GM23338 (cell line): ENCODE measurements around the gene ITFG1. TPM values are rescaled to one million over a fixed set of nuclear protein-coding genes. Genes with fewer than 3 reads are reported as not detected.
"Not testable (repeated sequence)": the region's sequence is repeated elsewhere in the genome, so short reads cannot be mapped to it uniquely, and the experiment has no call there.

Experiments used
- ATAC-seq: fragments of 200-7000 bp; cut with Tn5 transposase; 3 replicates; pipeline ENCODE4 v1.9.1; 2020
- DNase-seq: peaks from one replicate; pipeline ENCODE4 v3.0.0-alpha.2; 2015; ENCODE audit warnings: low spot score
- H2AFZ ChIP-seq: fragments of 200-600 bp; sonication (generic); 2 replicates; pipeline ENCODE4 v1.8.0; 2016; ENCODE audit warnings: antibody characterized with exemption, mild to moderate bottlenecking, moderate library complexity
- H3F3A ChIP-seq: fragments of 200-600 bp; sonication (generic); replicated peaks from 2 replicates; pipeline ENCODE4 v1.8.0; 2017; ENCODE audit warnings: antibody characterized with exemption, mixed run types, low read depth
- H3K27ac ChIP-seq: fragments of 200-600 bp; sonication (generic); 2 replicates; pipeline ENCODE4 v1.6.1; 2016; ENCODE audit warnings: low read depth
- H3K27me3 ChIP-seq: fragments of 200-600 bp; sonication (generic); 2 replicates; pipeline ENCODE4 v1.8.0; 2016; ENCODE audit warnings: mild to moderate bottlenecking, mixed run types, moderate library complexity; ENCODE audit not compliant: insufficient read depth
- H3K36me3 ChIP-seq: fragments of 200-600 bp; sonication (generic); 2 replicates; pipeline ENCODE4 v1.8.0; 2016; ENCODE audit warnings: mild to moderate bottlenecking; ENCODE audit not compliant: insufficient read depth
- H3K4me1 ChIP-seq: fragments of 200-600 bp; sonication (generic); 2 replicates; pipeline ENCODE4 v1.8.0; 2016; ENCODE audit warnings: mild to moderate bottlenecking, moderate library complexity; ENCODE audit not compliant: insufficient read depth
- H3K4me2 ChIP-seq: fragments of 200-600 bp; sonication (generic); 2 replicates; pipeline ENCODE4 v1.7.1; 2017; ENCODE audit warnings: mixed run types
- H3K4me3 ChIP-seq: fragments of 200-600 bp; sonication (generic); 2 replicates; pipeline ENCODE4 v1.6.1; 2016; ENCODE audit warnings: mixed run types
- H3K79me2 ChIP-seq: fragments of 200-600 bp; sonication (generic); replicated peaks from 2 replicates; pipeline ENCODE4 v1.8.0; 2017; ENCODE audit warnings: mild to moderate bottlenecking; ENCODE audit not compliant: insufficient read depth
- H3K9me2 ChIP-seq: fragments of 200-600 bp; sonication (generic); 2 replicates; pipeline ENCODE4 v1.8.0; 2017; ENCODE audit not compliant: insufficient read depth
- H4K20me1 ChIP-seq: fragments of 200-600 bp; sonication (generic); replicated peaks from 2 replicates; pipeline ENCODE4 v1.8.0; 2017; ENCODE audit warnings: mild to moderate bottlenecking; ENCODE audit not compliant: insufficient read depth
- H3K27ac Mint-ChIP-seq: 2 replicates; pipeline ENCODE4 v1.8.0; 2020; ENCODE audit warnings: inconsistent platforms, mild to moderate bottlenecking, moderate library complexity, mixed read lengths
- H3K27me3 Mint-ChIP-seq: 3 replicates; pipeline ENCODE4 v1.8.0; 2022; ENCODE audit warnings: low read depth, mild to moderate bottlenecking, moderate library complexity, mixed read lengths, inconsistent platforms; ENCODE audit not compliant: insufficient read depth, poor library complexity
- H3K36me3 Mint-ChIP-seq: 3 replicates; pipeline ENCODE4 v1.8.0; 2021; ENCODE audit warnings: low read depth, mild to moderate bottlenecking, inconsistent platforms, moderate library complexity, mixed read lengths
- H3K4me1 Mint-ChIP-seq: 3 replicates; pipeline ENCODE4 v1.8.0; 2020; ENCODE audit warnings: mild to moderate bottlenecking, inconsistent platforms, mixed read lengths
- H3K4me3 Mint-ChIP-seq: 3 replicates; pipeline ENCODE4 v1.8.0; 2021; ENCODE audit warnings: moderate library complexity, mild to moderate bottlenecking, inconsistent platforms, mixed read lengths
- H3K9me3 Mint-ChIP-seq: 3 replicates; pipeline ENCODE4 v1.8.0; 2020; ENCODE audit warnings: moderate library complexity, mild to moderate bottlenecking, inconsistent platforms, mixed read lengths
- EZH2 ChIP-seq: fragments of 200-600 bp; sonication (generic); IDR thresholded peaks from one replicate; pipeline ENCODE4 v1.8.0; 2017; ENCODE audit warnings: antibody characterized with exemption, mild to moderate bottlenecking, low read depth; ENCODE audit not compliant: unreplicated experiment
- EZH2phosphoT487 ChIP-seq: fragments of 200-600 bp; sonication (generic); IDR thresholded peaks from one replicate; pipeline ENCODE4 v1.8.1; 2018; ENCODE audit warnings: antibody characterized with exemption; ENCODE audit not compliant: unreplicated experiment
- JUNB ChIP-seq: IDR thresholded peaks from one replicate; pipeline ENCODE4 v1.6.1; 2016; ENCODE audit warnings: antibody characterized with exemption; ENCODE audit not compliant: unreplicated experiment
- NANOG ChIP-seq: IDR thresholded peaks from 2 replicates; pipeline ENCODE4 v1.6.1; 2016; ENCODE audit warnings: antibody characterized with exemption, borderline replicate concordance
- POLR2AphosphoS5 ChIP-seq: IDR thresholded peaks from 2 replicates; pipeline ENCODE4 v1.6.1; 2016; ENCODE audit warnings: antibody characterized with exemption, low read depth
- STAT1 ChIP-seq: IDR thresholded peaks from one replicate; pipeline ENCODE4 v1.6.1; 2016; ENCODE audit warnings: antibody characterized with exemption; ENCODE audit not compliant: unreplicated experiment
- ZNF331 ChIP-seq: fragments of 250-450 bp; sonication (Bioruptor Pico); IDR thresholded peaks from 2 replicates; pipeline ENCODE4 v1.5.0; 2020; ENCODE audit warnings: low read depth, mild to moderate bottlenecking, moderate library complexity
- polyA plus RNA-seq: library from polyadenylated mRNA; unstranded; fragments of >200 nt; fragmentation: Nextera tagmentation; extraction: Ambion mirVana; gene quantifications from 2 replicates; pipeline ENCODE4 v1.2.1, GENCODE V29; 2016
- total RNA-seq: library from RNA; depleted of rRNA; stranded (reverse); fragments of >200 nt; shearing (Covaris generic); gene quantifications from 2 replicates; pipeline ENCODE4 v1.2.3, GENCODE V29; 2014
- TF ChIP-seq, protein P1 (sequence below), 2 experiments: fragments of 200-600 bp in 1 of 2; sonication (generic) in 1 of 2; conservative IDR thresholded peaks; 2 replicates each; pipeline versions ENCODE4 v1.5.1 to v1.6.1; 2016 to 2017; ENCODE audit warnings: antibody characterized with exemption in 2 of 2, low read depth in 2 of 2, mild to moderate bottlenecking in 2 of 2, moderate library complexity in 1 of 2

Gene ITFG1
- total and polyA plus RNA-seq, 2 experiments from 2014 or later = 18.5 to 26.9 TPM

DNA sequence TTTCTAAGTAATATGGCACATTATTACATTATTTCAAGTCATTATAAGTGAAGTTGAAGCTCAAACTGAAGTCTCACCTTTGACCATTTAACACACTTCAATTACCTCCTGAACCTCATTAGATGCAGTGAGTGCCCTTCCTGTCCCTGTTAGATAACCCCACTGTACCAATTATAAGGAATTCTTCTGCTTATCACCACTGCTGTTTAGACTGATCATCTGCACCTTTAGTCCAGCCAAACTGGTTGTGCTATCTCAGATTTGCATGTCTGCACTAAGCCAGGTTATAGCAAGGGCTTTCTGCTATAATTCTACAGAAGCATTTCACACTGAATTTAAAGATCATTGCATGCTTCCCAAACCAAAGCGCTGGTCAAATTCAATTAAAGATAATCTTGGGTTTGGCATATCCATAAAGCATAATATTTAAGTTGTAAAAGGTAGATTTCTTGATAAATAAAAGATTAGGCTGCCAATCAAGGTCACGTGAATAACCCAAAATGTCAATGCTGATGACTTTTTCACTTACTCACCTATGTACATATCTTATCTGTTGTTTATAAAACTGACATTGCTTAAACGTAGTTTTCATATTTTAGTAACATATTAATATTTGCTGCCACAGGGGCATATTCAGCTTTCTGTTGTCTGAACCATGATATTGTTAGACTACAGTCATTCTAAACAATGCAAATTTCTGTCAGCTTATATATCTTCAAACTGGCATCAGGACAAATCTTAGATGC, 11.9 kb downstream of the ITFG1 start (continued):
- TF ChIP-seq ZNF331 (no peak), JUNB (no peak)

DNA sequence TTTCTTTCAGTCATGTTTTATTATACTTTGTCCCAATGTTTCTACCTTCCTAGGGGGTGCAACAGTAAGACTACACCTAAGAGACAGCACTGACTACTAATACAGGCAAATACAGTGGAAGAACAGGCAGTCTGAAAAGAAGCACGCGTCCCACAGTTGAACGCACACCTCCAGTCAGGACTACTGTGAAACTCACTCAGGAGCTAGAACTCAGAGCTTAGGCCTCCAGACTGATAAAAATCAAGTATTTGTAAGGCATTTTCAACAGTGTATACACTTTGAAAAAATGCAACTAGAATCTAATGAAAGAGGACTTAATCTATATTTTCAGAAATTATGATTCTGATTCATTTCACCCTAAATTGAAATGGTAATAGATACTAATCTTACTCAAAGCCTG, 14.4 kb downstream of the ITFG1 start:
- no peak overlapping the region for H3K4me3 Mint-ChIP-seq
- no peak overlapping the region for H3K27ac ChIP-seq
- no peaks in the 10 kb centered on the region for H3F3A ChIP-seq
- H4K20me1 ChIP-seq = no peaks in the 10 kb centered on the region
- H3K27ac Mint-ChIP-seq = no peak overlapping the region
- H3K4me1 ChIP-seq = no peaks in the 10 kb centered on the region
- no peaks in the 10 kb centered on the region for H3K27me3 ChIP-seq
- H3K79me2 ChIP-seq = peaks cover 6% of the 10 kb centered on the region
- H3K9me3 Mint-ChIP-seq = peaks cover 6% of the 10 kb centered on the region; the same call in 2 of the 3 replicates
- peaks cover under 1% of the 10 kb centered on the region; the same call in 1 of the 3 replicates for H3K4me1 Mint-ChIP-seq
- peaks cover 18% of the 10 kb centered on the region; the same call in 2 of the 3 replicates for H3K36me3 Mint-ChIP-seq
- DNase-seq (no peak), ATAC-seq (no peak)
- no peak overlapping the region for H3K4me2 ChIP-seq
- H3K27me3 Mint-ChIP-seq = no peaks in the 10 kb centered on the region
- no peaks in the 10 kb centered on the region; the same call in 1 of the 2 replicates for H3K36me3 ChIP-seq
- H2AFZ ChIP-seq = no peak overlapping the region
- H3K4me3 ChIP-seq = no peak overlapping the region
- no peaks in the 10 kb centered on the region for H3K9me2 ChIP-seq
- no peak for TF ChIP-seq NANOG
- TF ChIP-seq ZNF331 = no peak
- TF ChIP-seq, protein P1, sequence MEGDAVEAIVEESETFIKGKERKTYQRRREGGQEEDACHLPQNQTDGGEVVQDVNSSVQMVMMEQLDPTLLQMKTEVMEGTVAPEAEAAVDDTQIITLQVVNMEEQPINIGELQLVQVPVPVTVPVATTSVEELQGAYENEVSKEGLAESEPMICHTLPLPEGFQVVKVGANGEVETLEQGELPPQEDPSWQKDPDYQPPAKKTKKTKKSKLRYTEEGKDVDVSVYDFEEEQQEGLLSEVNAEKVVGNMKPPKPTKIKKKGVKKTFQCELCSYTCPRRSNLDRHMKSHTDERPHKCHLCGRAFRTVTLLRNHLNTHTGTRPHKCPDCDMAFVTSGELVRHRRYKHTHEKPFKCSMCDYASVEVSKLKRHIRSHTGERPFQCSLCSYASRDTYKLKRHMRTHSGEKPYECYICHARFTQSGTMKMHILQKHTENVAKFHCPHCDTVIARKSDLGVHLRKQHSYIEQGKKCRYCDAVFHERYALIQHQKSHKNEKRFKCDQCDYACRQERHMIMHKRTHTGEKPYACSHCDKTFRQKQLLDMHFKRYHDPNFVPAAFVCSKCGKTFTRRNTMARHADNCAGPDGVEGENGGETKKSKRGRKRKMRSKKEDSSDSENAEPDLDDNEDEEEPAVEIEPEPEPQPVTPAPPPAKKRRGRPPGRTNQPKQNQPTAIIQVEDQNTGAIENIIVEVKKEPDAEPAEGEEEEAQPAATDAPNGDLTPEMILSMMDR (conservative IDR thresholded peaks at IDR 0.05; ENCODE audit: low read depth in 2 of 2) = no peak
- no peak for TF ChIP-seq STAT1
- no peak for TF ChIP-seq POLR2AphosphoS5
- no peak for TF ChIP-seq EZH2phosphoT487
- no peak for TF ChIP-seq EZH2

GRCh38 chr16:47442884-47443283, 18.0 kb downstream of the ITFG1 start:
- H3K4me1 ChIP-seq, H3K4me3 Mint-ChIP-seq, H3K4me3 ChIP-seq, H3K27ac Mint-ChIP-seq, DNase-seq, H3K9me3 Mint-ChIP-seq, H3K27me3 Mint-ChIP-seq, H2AFZ ChIP-seq, H3K27ac ChIP-seq, H3K36me3 ChIP-seq, H3F3A ChIP-seq, H3K4me2 ChIP-seq, ATAC-seq, H3K4me1 Mint-ChIP-seq, H3K9me2 ChIP-seq, H3K27me3 ChIP-seq, H4K20me1 ChIP-seq: not testable (repeated sequence)
- peaks cover 23% of the 10 kb centered on the region for H3K79me2 ChIP-seq
- H3K36me3 Mint-ChIP-seq = peaks cover 34% of the 10 kb centered on the region; the same call in 2 of the 3 replicates

DNA sequence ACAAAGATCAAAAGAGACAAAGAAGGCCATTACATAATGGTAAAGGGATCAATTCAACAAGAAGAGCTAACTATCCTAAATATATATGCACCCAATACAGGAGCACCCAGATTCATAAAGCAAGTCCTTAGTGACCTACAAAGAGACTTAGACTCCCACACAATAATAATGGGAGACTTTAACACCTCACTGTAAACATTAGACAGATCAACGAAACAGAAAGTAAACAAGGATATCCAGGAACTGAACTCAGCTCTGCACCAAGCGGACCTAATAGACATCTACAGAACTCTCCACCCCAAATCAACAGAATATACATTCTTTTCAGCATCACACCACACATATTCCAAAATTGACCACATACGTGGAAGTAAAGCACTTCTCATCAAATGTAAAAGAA, 20.8 kb downstream of the ITFG1 start:
- H3K9me2 ChIP-seq, DNase-seq, H3K36me3 ChIP-seq, H3K4me2 ChIP-seq, H3K27me3 ChIP-seq, H4K20me1 ChIP-seq, H3K4me3 Mint-ChIP-seq, H3K4me1 Mint-ChIP-seq, H3K27ac Mint-ChIP-seq, H3K4me3 ChIP-seq, ATAC-seq, H3K27ac ChIP-seq, H3K4me1 ChIP-seq, H3K27me3 Mint-ChIP-seq, H3F3A ChIP-seq, H2AFZ ChIP-seq: not testable (repeated sequence)
- Mint-ChIP-seq H3K9me3 (peaks cover 11% of the 10 kb centered on the region), H3K36me3 (peaks cover 44% of the 10 kb centered on the region)
- peaks cover 26% of the 10 kb centered on the region for H3K79me2 ChIP-seq

GRCh38 chr16:47434274-47434673, 26.6 kb downstream of the ITFG1 start:
- peaks cover 37% of the 10 kb centered on the region for H3K36me3 Mint-ChIP-seq
- not testable (repeated sequence) for H3K4me3 Mint-ChIP-seq, H3K27me3 Mint-ChIP-seq

More at GRCh38 chr16:47434274-47434673, 26.6 kb downstream of the ITFG1 start:
- peaks cover 14% of the 10 kb centered on the region for H3K79me2 ChIP-seq
- peaks cover 19% of the 10 kb centered on the region for H3K9me3 Mint-ChIP-seq
- not testable (repeated sequence) for H3K4me1 ChIP-seq, H3K36me3 ChIP-seq, H3K4me3 ChIP-seq, H4K20me1 ChIP-seq, H3K27ac Mint-ChIP-seq, H3F3A ChIP-seq, H3K9me2 ChIP-seq, H2AFZ ChIP-seq, H3K27ac ChIP-seq, DNase-seq, ATAC-seq, H3K4me2 ChIP-seq, H3K4me1 Mint-ChIP-seq, H3K27me3 ChIP-seq
